Activated CD8-positive, alpha-beta memory T cell treated with anti-CD3 and anti-CD28 coated beads for 24 hours (primary cell): ENCODE data around the gene SPPL3.
A peak's percentile ranks its signal among the peaks of the same experiment; 100 is the strongest.
"Not testable (repeated sequence)": the region's sequence is repeated elsewhere in the genome, so short reads cannot be mapped to it uniquely, and the experiment has no call there.

Experiments used
- DNase-seq: peaks from one replicate; pipeline ENCODE4 v3.0.0-alpha.2; 2020

Gene SPPL3

DNA sequence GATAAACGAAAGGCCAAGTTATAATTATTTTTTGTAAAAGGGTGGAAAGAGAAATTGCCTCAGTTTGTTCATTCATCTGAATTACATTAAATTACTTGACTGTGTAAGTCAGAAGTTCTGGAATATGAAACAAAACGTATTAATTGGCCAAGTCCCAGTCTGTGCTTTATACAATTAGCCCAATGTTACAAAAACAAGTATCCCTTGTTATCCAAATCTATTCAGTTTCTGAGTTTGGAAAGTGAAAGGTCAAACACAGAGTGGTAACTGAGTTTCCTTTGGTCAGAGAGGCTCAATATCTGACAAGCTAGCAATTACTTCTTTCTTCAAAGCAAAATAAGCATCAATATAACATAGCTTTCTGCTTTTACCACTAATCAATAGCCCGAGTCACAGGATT, 62.6 kb downstream of the SPPL3 start:
- DNase-seq: no peak

DNA sequence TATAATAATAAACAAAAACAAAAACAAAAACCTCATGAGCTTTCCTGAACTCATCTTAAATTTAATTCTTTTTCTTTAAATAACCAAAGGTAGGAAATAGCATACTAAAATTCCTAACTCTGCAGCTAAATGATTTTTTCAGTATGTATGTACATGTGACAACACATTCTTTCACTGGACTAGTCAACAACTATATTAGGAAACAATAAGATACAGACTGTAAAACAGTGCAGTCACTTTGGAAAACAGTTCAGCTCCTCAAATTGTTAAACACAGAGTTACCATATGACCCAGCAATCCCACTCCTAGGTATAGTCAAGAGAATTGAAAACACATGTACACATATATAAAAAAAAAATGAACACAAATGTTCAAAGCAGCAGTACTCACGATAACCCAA, 64.7 kb downstream of the SPPL3 start:
- no peak for DNase-seq

DNA sequence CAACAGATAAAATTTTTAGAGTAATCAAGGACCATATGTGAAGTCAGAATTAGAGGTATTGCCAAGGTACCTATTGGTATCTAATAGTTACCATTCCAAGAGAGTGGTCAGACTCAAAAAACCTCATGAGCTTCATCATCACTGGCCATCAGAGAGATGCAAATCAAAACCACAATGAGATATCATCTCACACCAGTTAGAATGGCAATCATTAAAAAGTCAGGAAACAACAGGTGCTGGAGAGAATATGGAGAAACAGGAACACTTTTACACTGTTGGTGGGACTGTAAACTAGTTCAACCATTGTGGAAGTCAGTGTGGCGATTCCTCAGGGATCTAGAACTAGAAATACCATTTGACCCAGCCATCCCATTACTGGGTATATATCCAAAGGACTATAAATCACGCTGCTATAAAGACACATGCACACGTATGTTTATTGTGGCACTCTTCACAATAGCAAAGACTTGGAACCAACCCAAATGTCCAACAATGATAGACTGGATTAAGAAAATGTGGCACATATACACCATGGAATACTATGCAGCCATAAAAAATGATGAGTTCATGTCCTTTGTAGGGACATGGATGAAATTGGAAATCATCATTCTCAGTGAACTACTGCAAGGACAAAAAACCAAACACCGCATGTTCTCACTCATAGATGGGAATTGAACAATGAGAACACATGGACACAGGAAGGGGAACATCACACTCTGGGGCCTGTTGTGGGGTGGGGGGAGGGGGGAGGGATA, 65.4 kb downstream of the SPPL3 start:
- not testable (repeated sequence) for DNase-seq

DNA sequence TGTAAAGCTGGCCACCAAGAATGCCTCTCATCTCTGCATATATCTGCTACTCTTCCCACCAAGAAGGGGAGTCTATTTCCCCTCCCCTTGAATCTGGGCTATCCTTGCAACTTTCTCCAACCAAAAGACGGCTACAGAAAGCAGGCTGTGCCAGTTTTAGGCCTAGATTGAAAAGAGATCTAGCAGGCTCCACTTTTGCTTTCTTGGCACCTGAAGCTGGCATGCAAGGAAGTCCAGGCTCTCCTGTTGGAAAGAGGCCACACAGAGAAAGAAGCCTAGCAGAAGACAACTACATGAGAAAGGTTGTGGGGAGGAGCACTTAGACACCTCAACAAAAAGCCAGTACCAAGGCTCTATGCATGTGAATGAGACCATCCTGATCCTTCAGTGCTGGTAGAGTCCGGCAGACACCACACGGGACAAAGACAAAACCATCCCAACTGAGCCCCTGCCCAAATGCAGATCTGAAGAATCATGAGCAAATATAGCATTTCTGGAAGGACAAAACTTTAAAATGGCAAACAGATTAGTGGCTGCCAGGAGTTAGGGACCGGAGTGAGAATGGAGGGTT, 68.0 kb downstream of the SPPL3 start:
- DNase-seq: no peak

DNA sequence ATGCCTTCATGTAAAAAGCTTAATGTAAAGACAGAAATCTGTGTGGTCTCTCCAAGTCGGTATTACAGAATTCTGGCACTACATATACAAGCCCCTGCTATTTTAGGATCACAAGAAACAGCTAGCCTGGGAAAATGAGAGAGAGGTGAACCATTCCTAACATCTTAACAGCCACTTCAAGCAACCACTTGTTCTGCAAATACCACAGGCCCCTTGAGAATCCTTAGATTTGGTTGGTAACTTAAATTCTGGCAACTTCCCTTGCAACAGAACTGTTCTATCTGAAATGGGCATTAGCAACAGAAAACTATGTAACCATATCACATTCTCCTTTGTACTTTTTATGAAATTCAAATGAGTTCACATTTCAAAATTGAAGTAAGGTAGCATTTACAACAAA, 68.5 kb downstream of the SPPL3 start:
- DNase-seq: no peak

DNA sequence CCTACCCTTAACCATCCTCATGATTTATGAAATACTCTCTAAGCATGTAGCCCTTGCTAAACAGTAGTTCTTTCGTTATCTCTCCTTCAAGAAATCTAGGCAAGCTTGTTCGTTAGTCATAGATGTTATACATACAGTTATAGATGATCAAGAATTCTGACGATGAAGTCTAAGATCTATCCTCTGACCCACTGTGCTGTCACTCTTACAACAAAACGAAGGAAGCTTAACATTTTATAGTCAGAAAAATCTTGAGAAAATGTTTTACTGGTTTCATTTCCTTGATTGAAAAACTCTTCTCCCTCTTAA, 68.9 kb downstream of the SPPL3 start:
- no peak for DNase-seq

DNA sequence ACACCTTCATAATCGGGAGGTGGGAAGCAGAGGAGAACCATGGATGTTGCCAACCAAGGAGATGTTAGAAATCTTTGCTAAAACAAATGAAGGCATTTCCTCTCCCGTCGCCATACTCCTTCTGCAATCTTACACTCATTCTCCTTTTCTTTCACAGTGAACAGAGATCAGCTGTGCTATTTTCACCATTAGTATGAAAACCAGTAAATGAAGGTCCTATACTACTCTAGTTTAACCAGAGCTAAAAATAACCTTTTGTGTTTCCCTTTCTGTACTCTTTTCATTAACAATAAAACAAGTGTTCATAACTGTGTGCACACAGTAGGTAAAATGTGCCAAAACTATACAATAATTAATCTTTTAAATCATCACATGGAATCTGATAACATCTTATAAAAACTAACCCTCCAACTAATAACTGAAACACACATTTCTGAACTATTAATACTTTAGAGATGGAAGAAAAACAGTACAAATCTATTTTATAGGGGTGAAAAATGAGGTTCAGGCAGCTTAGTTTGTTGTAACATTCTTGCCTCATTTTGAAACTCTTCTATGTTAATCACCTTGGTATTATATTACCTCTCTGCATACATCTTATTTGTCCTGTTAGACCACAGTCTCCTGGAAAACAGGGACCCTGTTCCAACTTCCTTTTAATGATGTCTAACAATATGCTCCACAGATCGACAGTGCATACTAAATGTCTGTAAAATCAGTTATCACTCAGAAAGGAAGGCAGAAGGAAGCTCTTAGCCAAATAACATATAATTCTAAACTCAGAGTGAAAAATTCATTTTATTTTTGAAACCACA, 69.5 kb downstream of the SPPL3 start:
- DNase-seq: no peak

DNA sequence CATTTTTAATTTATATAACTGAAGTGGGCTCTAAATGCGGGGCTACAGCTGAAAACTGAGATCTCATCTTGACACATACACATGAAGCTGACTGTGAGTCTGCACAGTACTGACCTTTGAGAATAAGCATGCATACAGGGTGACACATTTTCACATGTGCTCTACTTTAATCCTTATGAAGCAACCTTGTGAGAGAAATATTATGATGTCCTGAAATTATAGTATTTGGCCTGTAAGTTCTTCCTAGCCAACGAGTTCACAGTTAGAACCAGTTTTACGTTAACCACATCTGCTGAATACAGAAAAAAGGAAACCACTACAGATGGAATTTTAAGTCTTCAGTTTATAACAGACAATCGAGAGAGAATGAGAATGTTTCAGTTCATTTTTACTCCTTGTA, 70.3 kb downstream of the SPPL3 start:
- no peak for DNase-seq

DNA sequence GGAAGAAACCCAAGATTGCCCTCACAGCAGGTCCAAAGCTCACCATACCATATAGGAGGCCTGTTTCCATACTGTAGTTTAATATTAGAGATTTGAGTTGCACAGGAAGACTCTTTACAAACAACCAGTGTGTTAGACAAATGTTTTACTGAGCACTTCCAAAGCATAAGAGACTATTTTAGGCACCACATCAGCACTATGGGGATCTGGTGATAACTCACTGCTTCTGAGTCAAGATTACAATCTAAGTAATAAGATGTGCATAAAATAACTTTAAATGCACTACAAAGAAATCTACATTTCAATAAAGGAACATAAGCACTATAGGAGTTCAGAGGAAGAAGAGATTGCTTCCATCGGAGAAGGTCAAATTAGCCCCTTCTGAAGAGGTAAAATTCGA, 71.4 kb downstream of the SPPL3 start:
- no peak for DNase-seq

DNA sequence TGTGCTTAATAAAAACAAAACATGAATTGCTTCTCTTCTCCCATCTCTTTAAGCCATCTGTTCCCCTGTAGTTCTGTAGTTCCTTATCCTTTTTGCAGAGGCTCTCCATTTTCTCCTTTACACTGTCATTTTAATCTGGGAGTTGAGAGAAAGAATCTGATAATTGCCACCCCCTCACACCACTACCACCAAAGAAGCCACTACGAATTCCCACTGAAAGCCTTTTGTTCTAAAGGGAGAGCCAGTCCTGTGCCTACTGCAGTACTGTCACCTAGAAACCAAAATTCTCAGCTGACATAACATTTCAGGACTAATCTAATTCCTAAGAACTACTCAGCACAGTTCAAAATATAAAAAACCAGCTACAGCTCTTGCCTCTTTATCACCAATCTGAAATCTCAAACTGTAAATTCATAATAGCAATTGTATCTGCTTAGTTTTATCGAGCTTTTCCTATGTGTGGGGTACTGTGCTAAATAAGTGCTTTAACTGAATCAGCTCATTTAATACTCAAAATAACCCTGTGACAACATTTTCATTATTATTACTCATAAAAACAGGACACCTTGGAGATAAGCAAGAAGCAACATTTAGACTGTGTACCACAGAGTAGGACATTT, 72.4 kb downstream of the SPPL3 start:
- DNase-seq: no peak

DNA sequence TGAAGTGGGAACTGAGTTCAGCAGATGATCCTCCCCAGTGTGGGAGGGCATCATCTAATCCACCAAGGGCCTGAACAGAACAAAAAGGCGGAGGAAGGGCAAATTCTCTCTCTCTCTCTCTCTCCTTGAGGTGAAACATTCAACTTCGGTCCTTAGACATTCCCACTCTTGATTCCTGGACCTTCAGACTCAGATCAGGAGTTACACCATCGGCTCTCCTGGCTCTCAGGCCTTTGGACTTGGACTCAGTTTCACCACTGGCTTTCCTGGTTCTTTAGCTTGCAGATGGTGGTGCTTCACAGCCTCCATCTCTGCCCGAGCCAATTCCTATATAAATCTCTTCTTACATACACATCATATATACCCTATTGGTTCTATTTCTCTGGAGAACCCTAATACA, 73.2 kb downstream of the SPPL3 start:
- DNase-seq: no peak

DNA sequence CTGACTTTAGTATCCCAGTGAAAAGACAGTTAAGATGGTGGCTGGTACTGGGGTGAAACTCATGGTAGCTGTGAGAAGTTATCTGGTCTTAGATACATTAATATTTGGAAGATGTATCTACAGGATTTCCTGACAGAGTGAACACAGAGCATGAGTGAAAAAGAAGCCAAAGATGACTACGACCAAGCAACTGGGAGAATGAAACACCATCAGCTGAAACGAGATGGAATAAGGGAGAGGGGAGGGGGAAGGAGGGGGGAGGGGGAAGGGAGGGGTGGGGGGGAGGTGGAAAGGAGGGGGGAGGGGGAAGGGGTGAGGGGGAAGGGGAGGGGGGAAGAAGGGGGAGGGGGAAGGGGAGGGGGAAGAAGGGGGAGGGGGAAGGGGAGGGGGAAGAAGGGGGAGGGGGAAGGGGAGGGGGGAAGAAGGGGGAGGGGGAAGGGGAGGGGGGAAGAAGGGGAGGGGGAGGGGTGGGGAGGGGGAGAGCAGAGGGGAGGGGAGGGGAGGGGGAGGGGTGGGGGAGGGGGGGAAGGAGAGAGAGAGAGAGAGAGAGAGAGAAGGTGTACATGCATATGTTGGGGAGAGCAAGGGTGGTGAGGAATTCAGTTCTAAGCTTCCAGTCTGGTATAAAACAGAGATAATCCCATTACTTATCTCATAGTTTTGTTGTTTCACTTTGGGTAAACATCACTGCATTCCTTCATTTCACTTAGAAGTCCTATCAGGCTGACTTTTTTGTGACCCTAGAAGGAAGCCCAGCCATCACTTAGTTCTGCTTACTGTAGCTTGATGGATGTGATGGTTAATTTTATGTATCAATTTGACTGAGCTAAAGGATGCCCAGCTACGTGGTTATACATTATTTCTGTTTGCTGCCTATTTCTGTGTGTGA, 73.9 kb downstream of the SPPL3 start:
- no peak for DNase-seq

DNA sequence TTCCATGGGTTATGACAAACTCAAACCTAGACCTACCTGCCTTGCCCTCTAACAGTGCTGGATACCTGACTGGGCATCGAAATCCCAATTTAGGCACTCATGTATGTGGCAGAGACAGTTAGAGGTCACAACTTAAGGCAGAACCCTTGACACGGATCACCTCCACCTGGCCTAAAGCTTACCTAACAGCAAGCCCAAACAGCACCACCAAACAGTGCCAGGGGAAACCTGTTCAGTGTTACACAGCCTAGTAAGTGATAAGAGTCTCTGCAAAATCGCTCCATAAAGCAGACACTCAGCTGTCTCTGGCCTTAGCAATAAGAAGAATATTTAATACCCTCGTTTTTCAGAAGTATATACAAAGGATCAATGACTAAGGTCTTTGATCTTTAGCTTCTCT, 77.8 kb downstream of the SPPL3 start:
- no peak for DNase-seq

DNA sequence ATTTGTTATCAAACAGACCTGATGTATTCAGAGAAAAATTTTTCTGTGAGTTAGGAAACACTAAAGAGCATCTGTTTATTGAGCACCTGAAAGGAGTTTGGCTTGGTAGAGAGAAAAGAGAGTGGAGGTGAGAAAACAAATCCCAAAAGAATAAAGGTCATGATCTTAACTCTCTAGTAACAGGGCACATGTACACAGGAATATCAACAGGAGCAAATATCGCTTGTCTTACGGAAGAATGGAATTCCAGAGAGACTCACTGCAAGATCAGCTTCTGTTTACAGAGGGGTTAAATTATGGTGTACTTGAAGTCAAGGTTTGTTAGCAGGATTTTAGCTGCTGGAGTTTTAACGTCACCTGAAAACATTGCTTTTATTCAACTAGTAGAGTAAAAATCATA, 78.8 kb downstream of the SPPL3 start:
- DNase-seq: no peak

DNA sequence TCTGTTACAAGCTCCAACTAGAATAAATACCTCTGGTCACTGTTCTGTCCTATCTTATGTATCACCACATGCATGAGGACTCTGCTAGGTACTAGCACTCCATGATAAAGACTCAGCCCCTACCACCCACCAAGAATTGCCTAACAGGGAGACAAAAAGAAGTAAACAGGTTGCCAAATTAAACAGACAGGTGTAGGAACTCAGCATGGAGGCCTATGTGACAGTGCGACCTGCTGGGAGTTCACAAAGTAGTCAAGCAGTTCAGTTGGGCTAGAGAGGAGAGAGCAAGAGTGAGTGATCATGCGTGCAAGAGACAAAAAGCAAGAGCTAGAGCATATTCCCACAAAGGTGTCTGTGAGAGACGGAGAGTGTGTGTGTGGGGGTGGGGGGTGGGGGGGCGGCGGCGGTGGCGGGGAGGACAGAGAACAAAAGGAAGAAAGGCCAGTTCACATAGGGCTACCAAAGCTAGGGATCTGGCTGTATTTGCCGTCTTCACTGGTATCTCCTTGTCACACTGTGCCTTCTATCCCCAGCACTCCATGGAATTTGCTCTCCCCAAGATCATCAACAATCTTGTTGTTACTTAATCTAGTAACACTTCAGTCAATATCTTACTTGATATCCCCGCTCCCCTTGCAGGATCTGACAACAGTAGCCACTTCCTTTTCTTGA, 81.2 kb downstream of the SPPL3 start:
- DNase-seq: no peak

DNA sequence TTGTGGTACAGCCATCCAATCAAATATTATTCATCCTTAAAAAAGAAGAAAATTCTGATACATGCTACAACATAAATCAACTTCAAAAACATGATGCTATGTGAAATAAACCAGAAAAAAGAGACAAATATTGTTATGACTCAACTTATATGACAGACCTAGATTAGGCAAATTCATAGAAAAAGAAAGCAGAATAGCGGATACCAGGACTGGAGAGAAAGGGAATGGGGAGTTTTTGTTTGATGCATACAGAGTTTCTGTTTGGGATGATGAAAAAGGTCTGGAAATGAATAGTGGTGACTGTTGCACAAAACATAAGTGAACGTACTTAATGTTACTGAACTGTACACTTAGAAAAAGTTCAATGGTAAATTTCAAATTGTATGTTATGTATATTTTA, 82.3 kb downstream of the SPPL3 start:
- no peak for DNase-seq

DNA sequence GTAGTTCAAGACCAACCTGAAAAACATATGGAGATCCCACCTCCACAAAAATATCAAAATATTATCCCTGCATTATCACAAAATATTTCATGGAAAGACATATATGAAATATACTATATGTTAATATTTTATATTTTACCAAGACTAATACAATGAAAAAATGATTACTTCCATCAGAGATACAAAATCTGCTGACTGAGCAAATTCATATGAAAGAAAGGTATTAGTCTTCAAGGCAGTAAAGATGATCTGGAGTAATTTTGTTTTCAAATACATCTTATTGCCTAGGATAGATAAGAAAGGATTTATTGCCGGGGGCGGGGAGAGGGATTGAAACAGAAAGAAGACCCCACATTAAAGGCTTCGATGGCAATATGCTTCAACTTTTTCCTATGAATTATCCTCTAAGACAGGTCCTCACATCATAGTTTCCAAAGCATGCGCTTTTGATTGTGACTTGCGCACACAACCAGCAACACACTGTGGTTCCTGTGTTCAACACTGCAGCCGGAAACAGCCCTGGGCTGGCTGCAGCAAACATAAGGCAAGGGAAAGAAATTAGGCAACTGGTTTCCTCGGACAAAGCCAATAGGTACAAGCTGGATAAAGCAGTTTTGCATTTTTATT, 83.2 kb downstream of the SPPL3 start:
- DNase-seq: peak; percentile 63

DNA sequence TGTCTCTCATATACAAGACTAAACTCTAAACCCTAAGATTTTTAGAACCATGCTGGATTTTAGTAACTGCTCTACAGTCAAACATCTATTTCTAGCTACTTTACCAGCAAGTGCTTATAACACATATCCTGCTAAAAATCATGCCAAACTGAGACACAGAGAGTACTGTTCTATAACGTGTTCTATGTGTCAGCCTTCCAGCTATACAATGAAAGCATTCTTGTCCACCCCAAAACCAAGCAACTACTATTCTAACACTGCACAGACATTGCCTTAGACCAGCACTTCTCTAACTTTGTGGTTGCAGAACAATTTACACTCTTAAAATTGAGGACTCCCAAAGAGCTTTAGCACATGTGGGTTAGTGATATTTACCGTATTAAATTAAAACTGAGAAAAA, 85.7 kb downstream of the SPPL3 start:
- no peak for DNase-seq

DNA sequence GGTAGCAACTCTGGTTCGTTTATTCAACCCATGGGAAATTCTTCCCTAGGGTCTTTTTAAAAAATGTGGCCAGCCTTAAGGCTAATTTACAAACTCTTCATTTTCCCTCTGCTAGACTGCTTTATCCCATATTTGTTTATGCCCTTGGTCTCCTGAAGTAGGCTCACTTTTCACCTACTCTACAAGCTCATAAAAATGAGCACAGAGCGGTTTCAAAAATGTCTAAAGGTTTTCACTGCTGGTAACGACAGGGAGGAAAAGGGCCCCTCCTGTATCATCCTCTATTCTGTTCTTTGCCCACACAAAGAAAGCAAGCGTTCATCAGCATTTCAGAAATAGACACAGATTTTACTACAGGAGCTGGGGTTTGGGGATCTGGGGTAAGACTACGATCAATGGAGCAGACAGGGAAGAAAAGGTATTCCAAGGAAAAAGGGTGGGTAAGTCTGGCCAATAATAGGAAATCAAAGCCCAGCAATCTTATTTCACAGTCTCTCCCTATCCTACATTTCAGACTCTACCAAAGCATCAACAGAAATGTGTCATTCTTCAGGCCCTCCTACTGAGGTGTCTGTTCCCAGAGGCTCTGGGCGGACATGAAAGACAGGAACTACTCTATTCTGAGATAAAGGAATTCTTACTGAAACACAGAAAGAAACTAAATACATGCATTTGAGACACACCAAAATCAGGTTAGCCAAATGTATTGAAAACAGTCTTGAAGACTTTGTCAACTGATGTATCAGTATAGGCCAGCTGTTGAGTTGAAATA, 86.4 kb downstream of the SPPL3 start:
- DNase-seq: no peak

DNA sequence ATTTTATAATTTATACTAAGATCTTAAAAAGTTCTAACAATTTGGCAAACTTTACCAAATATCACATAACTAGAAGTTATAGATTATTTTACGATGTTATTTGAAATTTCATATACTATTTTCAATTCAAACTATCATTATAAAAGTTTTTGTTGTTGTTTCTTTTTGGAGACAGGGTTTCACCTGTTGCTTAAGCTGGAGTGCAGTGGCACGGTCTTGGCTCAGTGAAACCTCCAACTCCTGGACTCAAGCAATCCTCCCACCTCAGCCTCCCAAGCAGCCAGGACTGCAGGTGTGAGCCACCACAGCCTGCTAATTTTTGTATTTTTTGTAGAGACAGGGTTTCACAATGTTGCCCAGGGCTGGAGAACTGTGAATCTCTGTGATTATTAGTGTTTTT, 87.8 kb downstream of the SPPL3 start:
- DNase-seq: no peak

DNA sequence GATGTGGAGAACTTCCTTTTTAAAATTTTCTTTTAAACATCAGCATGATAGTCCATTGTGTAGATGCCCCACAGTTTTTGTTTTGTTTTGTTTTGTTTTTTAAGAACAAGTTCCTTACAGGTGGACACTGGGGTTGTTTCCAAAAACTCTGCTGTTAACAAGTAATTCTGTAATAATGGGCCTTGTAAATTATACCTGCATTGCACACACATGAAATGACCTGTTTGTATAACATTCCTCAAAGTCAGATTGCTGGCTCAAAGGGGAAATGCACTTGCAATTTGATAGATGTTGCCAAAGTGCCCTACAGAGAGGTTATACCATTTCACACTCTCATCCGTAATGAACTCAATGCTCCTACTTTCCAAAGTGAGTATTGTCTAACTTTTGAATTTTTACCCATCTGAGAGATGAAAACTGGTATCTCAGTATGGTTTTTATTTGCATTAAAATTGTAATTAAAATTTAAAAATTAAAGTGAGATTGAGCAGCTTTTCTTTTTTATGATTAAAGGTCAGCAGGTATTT, 89.2 kb downstream of the SPPL3 start:
- no peak for DNase-seq
